ENCODE measurements around the gene MLNR. TPM values are rescaled to one million over a fixed set of nuclear protein-coding genes. Genes with fewer than 3 reads are reported as not detected.

Gene MLNR
- total and polyA plus RNA-seq, 11 donors, result 0.50 to 0.75 TPM; not detected in 9

- DNase-seq (no peak), ATAC-seq (no peak)
- H3K36me3 ChIP-seq, result peaks cover 0 to 80% (median 35%) of the 10 kb centered on the region in 9 donors
- TF ChIP-seq CTCF (IDR thresholded peaks at IDR 0.05) (no peak), POLR2A (IDR thresholded peaks at IDR 0.05) (no peak)
- intact Hi-C loops (cut with DNase I), result loop anchor here in 1 of 10 donors (10.0 kb wide), 1 partner anchor 149 kb away; no protein-coding TSS in a partner anchor
- no peaks in the 10 kb centered on the region for H3K27me3 ChIP-seq
- no peak overlapping the region for H3K27ac ChIP-seq
- 96 to 100% (median 99%) methylated on average over 1 of the region's 1 CpG for WGBS, 4 donors
- peaks cover 0 to 49% (median 11%) of the 10 kb centered on the region in 12 donors for H3K4me1 ChIP-seq
- no peaks in the 10 kb centered on the region for H3K9me3 ChIP-seq
- H3K4me3 ChIP-seq, result no peak overlapping the region
These were observed 33.2 kb downstream of the MLNR start for GRCh38 chr13:49253310-49253709.

GRCh38 chr13:49254007-49254406 lies 33.9 kb downstream of the MLNR start:
- Histone ChIP-seq H3K27me3 (no peaks in the 10 kb centered on the region), H3K27ac (no peak overlapping the region), H3K36me3 (peaks cover 0 to 87% (median 35%) of the 10 kb centered on the region in 9 donors), H3K4me3 (no peak overlapping the region), H3K9me3 (no peaks in the 10 kb centered on the region), H3K4me1 (peaks cover 0 to 42% (median 6%) of the 10 kb centered on the region in 12 donors)
- ATAC-seq, result no peak
- no peak for TF ChIP-seq CTCF (IDR thresholded peaks at IDR 0.05)
- TF ChIP-seq POLR2A (IDR thresholded peaks at IDR 0.05), result no peak
- no peak for DNase-seq
- WGBS, 4 donors, result 43 to 57% (median 53%) methylated on average over 1 of the region's 1 CpG
- intact Hi-C loops (cut with DNase I), result loop anchor here in 1 of 10 donors (10.0 kb wide), 1 partner anchor 149 kb away; no protein-coding TSS in a partner anchor

- Histone ChIP-seq H3K27ac (peak overlapping the region in 1 of 12 donors; percentile 9), H3K4me3 (no peak overlapping the region), H3K36me3 (peaks cover 0 to 91% (median 59%) of the 10 kb centered on the region in 9 donors), H3K27me3 (no peaks in the 10 kb centered on the region), H3K4me1 (peaks cover 0 to 24% (median 0%) of the 10 kb centered on the region in 12 donors), H3K9me3 (no peaks in the 10 kb centered on the region)
- TF ChIP-seq CTCF (IDR thresholded peaks at IDR 0.05), result no peak
- no peak for TF ChIP-seq POLR2A (IDR thresholded peaks at IDR 0.05)
- 73 to 93% (median 82%) methylated on average over 2 of the region's 2 CpGs for WGBS, 4 donors
- ATAC-seq (no peak), DNase-seq (no peak)
- intact Hi-C loops (cut with DNase I), result loop anchor here in 1 of 10 donors (10.0 kb wide), 1 partner anchor 152 kb away; no protein-coding TSS in a partner anchor
These were observed 36.7 kb downstream of the MLNR start for GRCh38 chr13:49256841-49257240.

GRCh38 chr13:49258089-49258796 lies 38.1 kb downstream of the MLNR start:
- H3K9me3 ChIP-seq, result no peaks in the 10 kb centered on the region
- WGBS, 4 donors, result 65 to 80% (median 77%) methylated on average over 3 of the region's 3 CpGs
- intact Hi-C loops (cut with DNase I), result loop anchor here in 1 of 10 donors (10.0 kb wide), 1 partner anchor 153 kb away; no protein-coding TSS in a partner anchor
- no peaks in the 10 kb centered on the region for H3K27me3 ChIP-seq
- peak overlapping the region in 10 of 12 donors; percentile 6 to 52 (median 28) for H3K4me3 ChIP-seq
- peaks cover 0 to 98% (median 66%) of the 10 kb centered on the region in 9 donors for H3K36me3 ChIP-seq
- H3K4me1 ChIP-seq, result peaks cover 0 to 15% (median 0%) of the 10 kb centered on the region in 12 donors
- DNase-seq (no peak), ATAC-seq (no peak)
- no peak for TF ChIP-seq POLR2A (IDR thresholded peaks at IDR 0.05)
- no peak for TF ChIP-seq CTCF (IDR thresholded peaks at IDR 0.05)
- H3K27ac ChIP-seq, result peak overlapping the region in 5 of 12 donors; percentile 4 to 44 (median 5)

All from heart left ventricle (tissue), 16 donors.